GM15510 (cell line): Measurements from ENCODE around the gene GJB1.

Experiments used
- POLR2A ChIP-seq: IDR thresholded peaks from 3 replicates; pipeline ENCODE4 v1.6.1; 2011; ENCODE audit warnings: borderline replicate concordance; ENCODE audit not compliant: insufficient read length; ENCODE audit errors: extremely low read depth

Gene GJB1

GRCh38 chrX:71222929-71223328 lies at the start of gene GJB1:
Gene GJB1, plus strand, starts transcription at chrX:71223224. Its CDS starts 484 bp downstream, at chrX:71223708.
- no peak for TF ChIP-seq POLR2A

GRCh38 chrX:71173440-71173839 lies 49.6 kb upstream of the GJB1 start:
- no peak for TF ChIP-seq POLR2A

- no peak for TF ChIP-seq POLR2A
Measured at GRCh38 chrX:71174795-71175194, 48.2 kb upstream of the GJB1 start.

- no peak for TF ChIP-seq POLR2A
Measured at GRCh38 chrX:71175531-71175930, 47.5 kb upstream of the GJB1 start.

- no peak for TF ChIP-seq POLR2A
Measured at GRCh38 chrX:71177327-71177726, 45.7 kb upstream of the GJB1 start.

GRCh38 chrX:71178908-71179307 lies 44.1 kb upstream of the GJB1 start:
- TF ChIP-seq POLR2A, result no peak

GRCh38 chrX:71181558-71181909 lies 41.5 kb upstream of the GJB1 start:
- no peak for TF ChIP-seq POLR2A

GRCh38 chrX:71181910-71182799 lies 40.9 kb upstream of the GJB1 start:
- peak; percentile 66 for TF ChIP-seq POLR2A

- no peak for TF ChIP-seq POLR2A
Measured at GRCh38 chrX:71182871-71183270, 40.2 kb upstream of the GJB1 start.

GRCh38 chrX:71183341-71183740 lies 39.7 kb upstream of the GJB1 start:
- no peak for TF ChIP-seq POLR2A

GRCh38 chrX:71184092-71184491 lies 38.9 kb upstream of the GJB1 start:
- no peak for TF ChIP-seq POLR2A

- no peak for TF ChIP-seq POLR2A
Measured at GRCh38 chrX:71184803-71185495, 38.1 kb upstream of the GJB1 start.

GRCh38 chrX:71191248-71191647 lies 31.8 kb upstream of the GJB1 start:
- no peak for TF ChIP-seq POLR2A

- TF ChIP-seq POLR2A, result no peak
Measured at GRCh38 chrX:71195964-71196649, 26.9 kb upstream of the GJB1 start.

GRCh38 chrX:71198066-71198465 lies 25.0 kb upstream of the GJB1 start:
- TF ChIP-seq POLR2A, result no peak
